HUES6 (cell line): ENCODE results near the gene GET4.
"Not testable (repeated sequence)": the region's sequence is repeated elsewhere in the genome, so short reads cannot be mapped to it uniquely, and the experiment has no call there.

Source experiments
- H3K27ac ChIP-seq: 2 replicates; pipeline ENCODE4 v1.7.0; 2013; ENCODE audit warnings: low read depth, mild to moderate bottlenecking, low read length, inconsistent platforms
- H3K27me3 ChIP-seq: 2 replicates; pipeline ENCODE4 v1.6.1; 2013; ENCODE audit warnings: low read length; ENCODE audit not compliant: control insufficient read depth, insufficient read depth
- H3K36me3 ChIP-seq: 2 replicates; pipeline ENCODE4 v1.6.1; 2013; ENCODE audit warnings: low read length; ENCODE audit not compliant: control insufficient read depth, insufficient read depth
- H3K4me1 ChIP-seq: 2 replicates; pipeline ENCODE4 v1.6.1; 2013; ENCODE audit warnings: low read length; ENCODE audit not compliant: control insufficient read depth, insufficient read depth
- H3K4me3 ChIP-seq: 2 replicates; pipeline ENCODE4 v1.5.1; 2013; ENCODE audit warnings: low read depth, low read length
- H3K9ac ChIP-seq: one replicate; pipeline ENCODE4 v1.6.1; 2013; ENCODE audit warnings: mild to moderate bottlenecking, low read length
- H3K9me3 ChIP-seq: 2 replicates; pipeline ENCODE4 v1.6.1; 2013; ENCODE audit warnings: low read depth, low read length; ENCODE audit not compliant: control insufficient read depth, insufficient read depth

The GET4 gene

DNA sequence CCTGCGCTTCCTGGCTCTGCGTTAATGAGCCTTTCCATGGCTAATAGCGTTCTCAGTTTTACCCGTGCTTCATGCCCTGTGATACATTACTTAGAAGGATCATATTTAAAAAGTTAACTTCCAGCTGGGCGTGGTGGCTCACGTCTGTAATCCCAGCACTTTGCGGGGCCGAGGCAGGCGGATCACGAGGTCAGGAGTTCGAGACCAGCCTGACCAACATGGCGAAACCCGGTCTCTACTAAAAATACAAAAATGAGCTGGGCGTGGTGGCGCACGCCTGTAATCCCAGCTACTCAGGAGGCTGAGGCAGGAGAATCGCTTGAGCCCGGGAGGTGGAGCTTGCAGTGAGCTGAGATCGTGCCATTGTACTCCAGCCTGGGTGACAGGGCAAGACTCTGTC is 3.7 kb upstream of the GET4 start:
- not testable (repeated sequence) for H3K27me3 ChIP-seq, H3K9me3 ChIP-seq, H3K27ac ChIP-seq, H3K4me3 ChIP-seq, H3K9ac ChIP-seq, H3K4me1 ChIP-seq
- H3K36me3 ChIP-seq: peaks cover 62% of the 10 kb centered on the region

DNA sequence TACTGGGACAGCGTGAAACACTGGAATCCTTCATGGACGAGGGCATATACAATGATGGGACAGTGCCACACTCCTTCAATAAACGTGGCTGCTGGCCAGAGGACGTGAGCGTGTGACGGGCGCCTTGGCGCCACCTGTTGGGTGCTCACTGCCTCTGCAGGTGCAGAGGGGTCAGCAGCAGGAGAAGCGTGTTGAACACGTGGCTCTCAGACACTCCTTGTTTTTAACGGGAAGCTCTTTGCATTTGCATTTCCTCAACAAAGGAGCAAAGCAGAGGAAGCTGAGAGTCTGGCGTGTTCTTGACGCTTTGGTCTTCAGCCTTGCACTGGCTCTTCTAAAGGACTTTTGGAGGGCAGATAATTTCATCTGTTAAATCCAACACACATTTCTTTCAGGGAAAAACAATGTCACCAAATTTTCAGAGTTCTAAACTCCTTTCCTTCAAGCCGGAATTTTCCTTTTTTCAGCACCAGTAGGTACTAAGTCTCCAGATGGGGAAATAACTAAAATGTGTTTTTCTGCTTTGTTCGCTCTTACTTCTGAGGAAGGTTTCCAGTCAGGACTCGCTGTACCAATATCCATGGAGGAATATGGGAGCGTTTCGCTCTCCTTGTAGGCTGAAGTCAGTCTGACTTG is 2.9 kb upstream of the GET4 start:
- peaks cover 14% of the 10 kb centered on the region for H3K4me1 ChIP-seq
- peak overlapping the region; percentile 16; the same call in 1 of the 2 replicates for H3K27ac ChIP-seq
- no peaks in the 10 kb centered on the region for H3K9me3 ChIP-seq
- no peaks in the 10 kb centered on the region for H3K27me3 ChIP-seq
- peak overlapping the region; percentile 51 for H3K9ac ChIP-seq
- peaks cover 59% of the 10 kb centered on the region for H3K36me3 ChIP-seq
- H3K4me3 ChIP-seq: no peak overlapping the region

DNA sequence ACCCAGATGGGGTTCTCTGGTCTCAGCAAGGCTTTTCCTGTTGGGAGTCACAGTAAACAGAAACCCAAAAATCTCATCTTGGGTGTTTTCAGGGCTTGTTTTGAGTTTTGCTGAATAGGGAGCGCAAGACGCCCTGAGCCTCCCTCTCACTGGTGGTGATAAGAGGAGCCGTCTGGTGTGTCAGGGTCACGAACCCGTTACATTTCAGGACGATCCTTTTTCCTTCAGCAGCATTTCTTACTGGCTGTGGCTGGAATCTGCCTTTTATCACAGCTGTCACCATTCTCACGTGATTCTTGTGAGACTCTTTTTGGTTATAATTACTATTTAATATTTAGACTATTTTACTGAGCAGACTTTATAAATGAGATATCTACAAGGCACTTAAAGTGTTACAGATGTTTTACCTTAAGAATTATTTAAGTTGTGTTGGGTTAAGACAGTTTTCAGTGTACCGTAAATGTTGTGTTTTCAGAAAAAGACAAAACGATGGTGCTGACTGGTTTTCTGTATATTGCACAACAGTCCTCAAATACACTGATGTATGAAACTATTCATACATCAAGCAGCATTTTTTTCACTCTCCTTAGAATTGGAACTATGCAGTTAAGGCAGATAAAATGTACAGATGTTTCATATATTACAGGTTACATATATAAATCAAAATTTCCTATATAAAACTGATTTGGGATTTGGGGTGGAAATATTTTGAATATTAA is 2.2 kb upstream of the GET4 start:
- Histone ChIP-seq H3K27me3 (no peaks in the 10 kb centered on the region), H3K36me3 (peaks cover 59% of the 10 kb centered on the region), H3K9me3 (no peaks in the 10 kb centered on the region), H3K4me1 (peaks cover 16% of the 10 kb centered on the region), H3K9ac (peak overlapping the region; percentile 51), H3K4me3 (no peak overlapping the region), H3K27ac (peak overlapping the region; percentile 16; the same call in 1 of the 2 replicates)

DNA sequence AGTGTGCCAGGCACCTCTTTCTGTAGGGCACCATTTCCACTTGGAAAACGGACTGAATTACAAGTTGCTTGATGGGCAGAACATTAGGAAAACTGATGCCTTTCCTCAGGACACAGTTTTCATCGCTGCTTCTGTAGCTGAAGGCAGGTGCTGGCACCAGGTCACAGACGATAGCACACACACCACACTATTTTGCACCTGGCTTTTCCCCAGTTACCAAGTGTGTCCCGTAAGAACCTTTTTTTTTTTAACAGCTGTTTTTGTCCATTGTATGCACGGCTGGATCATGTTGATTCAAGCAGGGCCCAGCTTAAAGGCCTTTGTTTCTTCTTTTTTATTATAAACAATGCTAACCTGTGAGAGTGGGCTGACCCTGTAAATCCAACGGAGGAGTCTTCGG is 1.3 kb upstream of the GET4 start:
- Histone ChIP-seq H3K9ac (no peak overlapping the region), H3K4me3 (no peak overlapping the region), H3K9me3 (no peaks in the 10 kb centered on the region), H3K4me1 (peaks cover 18% of the 10 kb centered on the region), H3K27me3 (no peaks in the 10 kb centered on the region), H3K36me3 (peaks cover 56% of the 10 kb centered on the region), H3K27ac (no peak overlapping the region)

DNA sequence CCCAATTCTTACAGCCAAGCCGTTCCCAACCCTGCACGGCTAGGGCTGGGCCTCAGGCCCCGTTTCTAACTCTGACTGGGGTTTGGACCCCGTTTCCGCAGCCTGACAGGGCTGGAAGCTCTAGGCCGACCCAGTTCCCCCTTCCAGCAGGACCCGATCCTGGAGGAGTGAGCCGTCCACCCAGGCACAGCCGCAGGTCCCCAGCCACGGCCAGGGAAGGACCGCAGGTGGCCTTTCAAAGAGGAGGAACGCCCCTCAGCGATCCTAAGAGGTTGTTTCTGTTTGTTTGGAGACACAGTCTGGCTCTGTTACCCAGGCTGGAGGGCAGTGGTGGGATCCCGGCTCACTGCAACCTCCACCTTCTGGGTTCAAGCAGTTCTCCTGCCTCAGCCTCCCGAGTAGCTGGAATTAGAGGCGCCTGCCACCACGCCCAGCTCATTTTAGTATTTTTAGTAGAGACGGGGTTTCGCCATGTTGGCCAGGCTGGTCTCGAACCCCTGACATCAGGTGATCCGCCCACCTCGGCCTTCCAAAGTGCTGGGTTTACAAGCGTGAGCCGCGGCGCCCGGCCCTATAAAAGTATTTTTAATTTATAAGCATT is 778 bp upstream of the GET4 start:
- H3K9me3 ChIP-seq: no peaks in the 10 kb centered on the region
- peaks cover 52% of the 10 kb centered on the region for H3K36me3 ChIP-seq
- H3K27me3 ChIP-seq: no peaks in the 10 kb centered on the region
- peak overlapping the region; percentile 35; the same call in 1 of the 2 replicates for H3K4me3 ChIP-seq
- H3K4me1 ChIP-seq: peaks cover 18% of the 10 kb centered on the region
- H3K27ac ChIP-seq: 0 out of 2 replicates have a peak overlapping the region, but pooled peaks have one; percentile 74
- peak overlapping the region; percentile 23 for H3K9ac ChIP-seq

DNA sequence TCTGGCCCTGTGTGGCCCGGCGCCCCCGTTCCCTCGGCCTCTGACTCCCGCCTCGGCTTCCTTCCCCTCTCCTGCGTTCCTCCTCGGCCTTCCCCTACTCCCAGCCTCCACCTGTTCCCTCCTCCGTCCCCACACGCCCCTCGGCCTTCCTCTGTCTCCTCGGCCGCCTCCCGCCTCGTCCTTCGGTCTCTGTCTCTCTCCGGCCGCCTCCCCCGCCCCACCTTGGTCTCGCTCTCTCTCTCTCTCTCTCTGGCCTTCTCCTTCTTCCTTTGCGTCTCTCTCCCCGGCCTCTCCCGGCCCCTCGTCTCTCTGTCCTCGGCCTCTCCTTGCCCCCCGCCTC is 588 bp downstream of the GET4 start:
- peaks cover 18% of the 10 kb centered on the region for H3K4me1 ChIP-seq
- peaks cover 41% of the 10 kb centered on the region for H3K36me3 ChIP-seq
- peak overlapping the region; percentile 97 for H3K9ac ChIP-seq
- no peaks in the 10 kb centered on the region for H3K27me3 ChIP-seq
- peak overlapping the region; percentile 100 for H3K4me3 ChIP-seq
- H3K27ac ChIP-seq: peak overlapping the region; percentile 82; the same call in 1 of the 2 replicates
- H3K9me3 ChIP-seq: no peaks in the 10 kb centered on the region

DNA sequence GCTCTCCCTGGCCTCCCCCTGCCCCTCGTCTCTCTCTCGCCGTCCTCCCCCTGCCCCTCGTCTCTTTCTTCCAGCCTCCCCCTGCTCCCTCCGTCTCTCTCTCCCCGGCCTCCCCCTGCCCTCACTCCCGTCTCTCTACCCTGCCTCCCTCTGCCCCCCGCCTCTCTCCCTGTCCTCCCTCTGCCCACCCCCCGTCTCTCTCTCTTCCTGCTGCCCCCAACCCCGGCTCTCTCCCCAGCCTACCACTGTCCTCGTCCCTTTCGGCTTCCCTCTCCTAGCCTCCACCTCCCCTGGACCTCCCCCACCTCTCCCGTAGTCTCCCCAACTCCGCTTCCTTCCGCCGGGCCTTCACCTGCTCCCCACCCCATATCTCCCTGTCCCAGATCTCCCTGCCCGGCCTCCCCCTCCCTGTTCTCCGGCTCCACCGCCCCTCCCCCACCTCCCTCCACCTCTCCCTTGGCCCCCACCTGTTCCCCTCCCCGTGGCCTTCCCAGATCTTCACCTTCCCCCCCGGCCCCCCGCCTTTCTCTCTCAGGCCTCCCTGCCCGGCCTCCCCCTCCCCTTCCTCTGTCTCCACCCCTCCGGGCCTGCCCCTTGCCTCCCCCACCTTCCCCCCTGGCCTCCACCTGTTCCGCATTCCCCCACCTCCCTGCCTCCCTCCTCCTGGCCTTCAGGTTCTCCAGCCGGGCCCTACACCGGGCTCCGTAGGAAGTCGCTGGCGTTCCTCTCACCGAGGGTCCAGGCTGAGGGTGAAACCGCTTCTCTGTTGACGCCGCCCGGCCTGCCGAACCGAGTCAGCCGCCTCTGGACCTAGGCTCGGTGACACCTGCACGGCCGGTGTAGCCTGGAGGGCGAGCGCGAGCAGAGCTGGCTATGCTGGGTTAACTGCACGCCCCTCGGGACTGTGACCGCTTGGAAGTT is 1.2 kb downstream of the GET4 start:
- peak overlapping the region; percentile 82; the same call in 1 of the 2 replicates for H3K27ac ChIP-seq
- H3K27me3 ChIP-seq: no peaks in the 10 kb centered on the region
- peaks cover 34% of the 10 kb centered on the region for H3K36me3 ChIP-seq
- peak overlapping the region; percentile 97 for H3K9ac ChIP-seq
- H3K9me3 ChIP-seq: no peaks in the 10 kb centered on the region
- peak overlapping the region; percentile 100 for H3K4me3 ChIP-seq
- peaks cover 18% of the 10 kb centered on the region for H3K4me1 ChIP-seq

DNA sequence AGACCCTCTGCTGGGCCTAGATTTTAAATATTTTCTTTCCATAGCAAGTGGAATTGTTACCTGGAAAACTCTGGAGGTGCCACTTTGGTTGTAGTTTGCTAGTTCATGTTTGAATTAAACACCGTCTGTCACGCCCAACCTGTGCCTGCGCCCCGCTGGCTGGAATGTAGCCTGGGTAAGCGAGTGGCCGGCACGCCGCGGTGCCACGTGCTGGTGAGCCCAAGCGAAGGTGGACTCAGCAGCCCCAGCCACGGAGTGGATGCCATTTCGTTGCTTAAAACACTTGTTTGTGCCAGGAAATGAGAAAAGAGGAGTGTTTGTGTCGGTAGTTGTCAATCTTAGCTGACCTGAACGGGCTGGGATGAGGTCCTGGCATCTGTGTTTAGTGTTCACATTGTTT is 2.7 kb downstream of the GET4 start:
- Histone ChIP-seq H3K9ac (peak overlapping the region; percentile 6), H3K4me1 (peaks cover 11% of the 10 kb centered on the region), H3K27me3 (no peaks in the 10 kb centered on the region), H3K36me3 (peaks cover 22% of the 10 kb centered on the region), H3K4me3 (no peak overlapping the region), H3K27ac (no peak overlapping the region), H3K9me3 (no peaks in the 10 kb centered on the region)

DNA sequence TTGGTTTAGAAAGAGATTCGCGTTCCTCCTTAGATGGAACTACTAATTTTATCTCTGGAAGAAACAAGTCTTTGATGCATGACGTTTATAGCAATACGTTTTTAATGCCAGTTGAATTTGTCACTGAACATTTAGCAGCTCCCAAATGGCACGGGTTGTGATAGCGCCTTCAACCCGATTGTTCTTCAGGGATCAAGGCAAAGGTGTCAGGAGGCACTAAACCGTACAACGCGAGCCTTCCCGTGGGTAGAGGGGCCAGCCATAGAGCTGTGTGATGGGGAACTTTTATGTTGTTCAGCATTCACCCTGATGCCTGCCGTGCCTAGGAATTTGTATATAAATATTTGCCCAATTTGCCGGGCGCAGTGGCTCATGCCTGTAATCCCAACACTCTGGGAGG is 3.4 kb downstream of the GET4 start:
- Histone ChIP-seq H3K4me3 (no peak overlapping the region), H3K9ac (no peak overlapping the region), H3K36me3 (peaks cover 18% of the 10 kb centered on the region), H3K4me1 (peaks cover 11% of the 10 kb centered on the region), H3K27ac (no peak overlapping the region), H3K27me3 (no peaks in the 10 kb centered on the region), H3K9me3 (no peaks in the 10 kb centered on the region)

DNA sequence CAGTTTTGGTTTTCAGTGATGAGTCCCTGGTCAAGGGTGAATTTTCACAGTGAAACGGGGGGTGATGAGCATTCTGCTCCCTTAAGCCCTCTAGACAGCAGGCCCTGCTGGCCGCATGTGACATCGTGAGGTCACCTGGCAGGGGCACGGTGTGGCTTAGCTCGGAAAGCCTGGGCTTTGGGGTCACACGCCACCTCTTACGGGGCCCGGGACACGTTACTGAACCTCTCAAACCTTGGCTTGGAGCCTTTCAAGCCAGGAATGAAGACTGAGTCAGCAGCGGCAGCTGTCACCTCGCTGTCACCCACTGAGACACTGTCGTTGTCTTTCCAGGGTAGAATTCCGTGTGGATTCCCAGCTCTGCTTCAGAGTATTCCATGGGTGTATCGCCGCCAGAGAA is 4.1 kb downstream of the GET4 start:
- Histone ChIP-seq H3K9ac (no peak overlapping the region), H3K4me3 (no peak overlapping the region), H3K27me3 (no peaks in the 10 kb centered on the region), H3K9me3 (no peaks in the 10 kb centered on the region), H3K36me3 (peaks cover 13% of the 10 kb centered on the region), H3K27ac (no peak overlapping the region), H3K4me1 (peaks cover 11% of the 10 kb centered on the region)
